DOHH2 (cell line): ENCODE measurements around the gene C12orf75.
A peak's percentile ranks its signal among the peaks of the same experiment; 100 is the strongest.

Experiments
- CTCF ChIP-seq: fragments of 200-600 bp; sonication (generic); IDR thresholded peaks from one replicate; pipeline ENCODE4 v1.5.1; 2014; ENCODE audit warnings: antibody characterized with exemption, mild to moderate bottlenecking, low read depth, low read length; ENCODE audit not compliant: poor library complexity, severe bottlenecking
- EZH2phosphoT487 ChIP-seq: fragments of 200-600 bp; sonication (generic); IDR thresholded peaks from 2 replicates; pipeline ENCODE4 v1.6.1; 2017; ENCODE audit warnings: borderline replicate concordance, mild to moderate bottlenecking, antibody characterized with exemption, low read length, moderate library complexity, mixed read lengths

GRCh38 chr12:105420659-105421240, 90.3 kb downstream of the C12orf75 start:
- peak; percentile 88 for TF ChIP-seq CTCF
- TF ChIP-seq EZH2phosphoT487 = no peak
